Stimulated activated CD4-positive, alpha-beta T cell treated with anti-CD3 and anti-CD28 coated beads, Interleukin-12 subunit alpha, Interleukin-12 subunit beta, amount 100 ng/mL, for 48 hours (primary cell): ENCODE results near the gene DNAH17.

Experiments used
- DNase-seq, 3 donors: peaks; one replicate each; pipeline ENCODE4 v3.0.0-alpha.2; 2020; ENCODE audit warnings: low read depth in 2 of 3, low spot score in 1 of 3

Gene DNAH17

GRCh38 chr17:78546476-78546875 is 30.7 kb downstream of the DNAH17 start:
- no peak for DNase-seq

GRCh38 chr17:78544881-78545755 is 32.1 kb downstream of the DNAH17 start:
- DNase-seq, result no peak

GRCh38 chr17:78541488-78542206 is 35.5 kb downstream of the DNAH17 start:
- no peak for DNase-seq

GRCh38 chr17:78539781-78540180 is 37.4 kb downstream of the DNAH17 start:
- DNase-seq, result no peak

- DNase-seq, result no peak
Observed at GRCh38 chr17:78538033-78538776, 39.0 kb downstream of the DNAH17 start.

GRCh38 chr17:78537217-78537860 is 39.9 kb downstream of the DNAH17 start:
- no peak for DNase-seq

- no peak for DNase-seq
Observed at GRCh38 chr17:78535273-78536197, 41.7 kb downstream of the DNAH17 start.

- no peak for DNase-seq
Observed at GRCh38 chr17:78534492-78535272, 42.5 kb downstream of the DNAH17 start.

GRCh38 chr17:78532922-78533640 is 44.1 kb downstream of the DNAH17 start:
- peak in 2 of 3 donors; percentile 9 to 13 for DNase-seq

- no peak for DNase-seq
Observed at GRCh38 chr17:78532311-78532710, 44.9 kb downstream of the DNAH17 start.

GRCh38 chr17:78530675-78531074 is 46.5 kb downstream of the DNAH17 start:
- DNase-seq, result no peak

- DNase-seq, result no peak
Observed at GRCh38 chr17:78529871-78530670, 47.1 kb downstream of the DNAH17 start.

GRCh38 chr17:78529251-78529650 is 47.9 kb downstream of the DNAH17 start:
- no peak for DNase-seq

GRCh38 chr17:78528541-78528940 is 48.7 kb downstream of the DNAH17 start:
- DNase-seq, result no peak

GRCh38 chr17:78527345-78527744 is 49.9 kb downstream of the DNAH17 start:
- DNase-seq, result no peak

- no peak for DNase-seq
Observed at GRCh38 chr17:78526231-78527025, 50.8 kb downstream of the DNAH17 start.
